ENCODE results near the gene APEH. TPM values are rescaled to one million over a fixed set of nuclear protein-coding genes. Genes with fewer than 3 reads are reported as not detected.

The APEH gene
- total RNA-seq, 1 experiment from 2014 or later, result 215 TPM

GRCh38 chr3:49699281-49699979 is 25.3 kb downstream of the APEH start:
- H3K4me2 ChIP-seq (ENCODE audit: insufficient read depth, insufficient read length, low read length), result no peak overlapping the region
- no peak overlapping the region for H4K91ac ChIP-seq (ENCODE audit: insufficient read length, low read depth, low read length)
- H3K23ac ChIP-seq (ENCODE audit: insufficient read length, low read depth, low read length), result no peak overlapping the region
- no peaks in the 10 kb centered on the region for H3K4me1 ChIP-seq (ENCODE audit: insufficient read depth, low read length)
- no peaks in the 10 kb centered on the region for H3K27me3 ChIP-seq (ENCODE audit: insufficient read depth, low read length)
- H3K23me2 ChIP-seq (ENCODE audit: insufficient read length, low read depth, low read length, poor library complexity, severe bottlenecking), result no peaks in the 10 kb centered on the region
- no peak overlapping the region for H3K27ac Mint-ChIP-seq
- H3K9me3 ChIP-seq (ENCODE audit: control insufficient read depth, low read depth, low read length), result no peaks in the 10 kb centered on the region
- H3K36me3 Mint-ChIP-seq (ENCODE audit: insufficient read depth in 1 of 3, low read depth in 3 of 3), result peaks cover 6 to 12% (median 9%) of the 10 kb centered on the region in 3 experiments; a peak in 6 of 7 replicates
- H3K27ac ChIP-seq (ENCODE audit: insufficient read length, low read depth, low read length), result no peak overlapping the region
- H3K79me1 ChIP-seq (ENCODE audit: insufficient read depth, low read depth, low read length, poor library complexity, severe bottlenecking), result no peaks in the 10 kb centered on the region
- H3K4me3 Mint-ChIP-seq, result no peak overlapping the region
- no peak for TF ChIP-seq CTCF (conservative IDR thresholded peaks at IDR 0.05)
- H2AK5ac ChIP-seq (ENCODE audit: insufficient read length, low read length), result no peak overlapping the region
- no peak overlapping the region for H2BK15ac ChIP-seq (ENCODE audit: low read depth, low read length)
- H4K8ac ChIP-seq (replicated peaks; ENCODE audit: insufficient read length, low read depth, low read length), result no peak overlapping the region
- no peaks in the 10 kb centered on the region for H3K9me3 Mint-ChIP-seq
- no peak overlapping the region for H2BK20ac ChIP-seq (ENCODE audit: low read depth, low read length, poor library complexity, severe bottlenecking)
- H3K14ac ChIP-seq (ENCODE audit: insufficient read depth, low read length), result no peak overlapping the region
- WGBS (ENCODE audit: extremely low coverage, insufficient read length, low lambda C conversion rate), result no CpG with 5 or more reads among the region's 16 CpGs
- H3K27me3 Mint-ChIP-seq (ENCODE audit: low read depth), result no peaks in the 10 kb centered on the region
- no peak overlapping the region for H3K18ac ChIP-seq (ENCODE audit: insufficient read length, low read depth, low read length)
- no peak overlapping the region for H2BK5ac ChIP-seq (ENCODE audit: insufficient read length, low read length)
- no peak overlapping the region for H3K56ac ChIP-seq (ENCODE audit: insufficient read length, low read depth, low read length)
- no peaks in the 10 kb centered on the region for H3K79me2 ChIP-seq (ENCODE audit: insufficient read depth, low read length)
- no peak overlapping the region for H3K4ac ChIP-seq (ENCODE audit: low read depth, low read length)
- H3T11ph ChIP-seq (ENCODE audit: low read length), result no peak overlapping the region
- H4K20me1 ChIP-seq (ENCODE audit: control insufficient read depth, insufficient read depth, insufficient read length), result no peaks in the 10 kb centered on the region
- peaks cover 11 to 21% of the 10 kb centered on the region in 2 experiments for H3K4me1 Mint-ChIP-seq
- no peak overlapping the region for H2BK120ac ChIP-seq (ENCODE audit: low read depth, low read length, poor library complexity, severe bottlenecking)
- no peak overlapping the region for H4K5ac ChIP-seq (ENCODE audit: insufficient read length, low read depth, low read length)
- H2AFZ ChIP-seq (ENCODE audit: low read length), result no peak overlapping the region
- H2BK12ac ChIP-seq (ENCODE audit: insufficient read length, low read depth, low read length), result no peak overlapping the region
- H3K9ac ChIP-seq (ENCODE audit: extremely low read depth, insufficient read length, low read length), result no peak overlapping the region
- no peak for DNase-seq
